COLO829 (cell line): Measurements from ENCODE around the gene COMMD6.
"Not testable (repeated sequence)": the region's sequence is repeated elsewhere in the genome, so short reads cannot be mapped to it uniquely, and the experiment has no call there.

Experiments
- DNase-seq: peaks from one replicate; pipeline ENCODE4 v3.0.0; 2012; ENCODE audit warnings: low spot score

COMMD6 gene

DNA sequence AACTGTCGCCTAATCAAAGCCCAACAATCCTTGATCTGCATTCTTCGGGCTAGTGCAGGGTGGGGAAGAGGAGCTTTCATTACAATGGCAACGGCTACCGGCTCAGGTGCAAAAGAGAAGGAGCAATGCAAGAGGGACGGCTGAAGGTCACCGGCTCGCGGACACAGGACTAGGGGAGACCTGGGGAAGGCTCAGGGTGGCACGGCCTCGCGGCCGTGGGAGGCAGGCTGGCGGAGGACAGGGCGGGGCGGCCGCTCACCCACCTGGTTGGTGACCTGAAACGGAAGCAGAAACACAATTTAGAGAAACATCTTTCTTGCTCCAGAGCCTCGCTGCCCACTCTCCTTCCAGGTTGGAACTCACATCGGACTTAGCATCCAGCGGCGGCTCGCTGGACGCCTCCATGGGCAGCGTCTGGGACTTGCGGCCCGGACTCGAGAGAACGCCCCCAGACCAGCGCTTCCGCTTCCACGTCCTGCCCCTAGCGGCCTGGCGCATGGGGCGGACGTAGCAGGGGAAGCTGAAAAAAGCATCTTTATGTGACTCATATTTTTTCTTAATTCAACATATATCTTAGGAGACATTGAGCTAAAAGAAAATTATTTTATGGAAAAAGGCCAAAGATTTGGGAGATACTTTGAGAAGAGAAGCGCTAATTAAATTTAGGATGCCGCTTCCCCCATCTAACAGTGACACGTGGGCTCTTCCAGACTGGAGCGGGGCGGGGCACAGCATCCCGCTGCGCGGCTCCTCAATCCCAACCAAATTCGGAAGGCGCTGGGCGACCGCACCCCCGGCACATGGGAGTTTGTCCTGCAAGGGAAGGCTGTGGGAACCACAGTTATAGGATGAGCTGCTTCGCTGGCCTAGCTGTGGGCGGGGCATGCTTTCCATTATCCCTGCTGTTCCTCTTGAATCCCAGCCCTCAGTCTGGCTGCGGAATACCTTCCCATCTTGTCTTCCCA, at the start of gene COMMD6:
Gene COMMD6 (minus strand): TSS at position 441 of the 965 bp plus-strand sequence. CDS start 36 bp downstream, at position 405.
- peak; percentile 90 for DNase-seq

DNA sequence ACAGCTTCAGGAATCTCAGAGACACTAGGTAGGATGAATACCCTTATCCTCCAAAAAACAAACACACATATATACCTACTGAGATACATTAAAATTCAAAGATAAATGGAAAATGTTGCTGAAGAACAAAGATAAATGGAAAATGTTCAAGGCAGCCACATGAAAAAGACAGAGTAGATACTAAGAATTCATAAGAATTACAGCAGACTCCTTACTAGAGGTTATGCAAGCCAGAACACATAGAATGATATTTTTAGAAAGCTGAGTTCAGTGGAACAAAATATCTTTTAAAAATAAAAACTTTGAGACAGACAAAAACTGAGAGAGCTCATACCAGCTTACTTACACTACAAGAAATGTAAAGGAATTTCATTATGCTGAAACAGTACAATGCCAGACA, 47.5 kb upstream of the COMMD6 start:
- no peak for DNase-seq

DNA sequence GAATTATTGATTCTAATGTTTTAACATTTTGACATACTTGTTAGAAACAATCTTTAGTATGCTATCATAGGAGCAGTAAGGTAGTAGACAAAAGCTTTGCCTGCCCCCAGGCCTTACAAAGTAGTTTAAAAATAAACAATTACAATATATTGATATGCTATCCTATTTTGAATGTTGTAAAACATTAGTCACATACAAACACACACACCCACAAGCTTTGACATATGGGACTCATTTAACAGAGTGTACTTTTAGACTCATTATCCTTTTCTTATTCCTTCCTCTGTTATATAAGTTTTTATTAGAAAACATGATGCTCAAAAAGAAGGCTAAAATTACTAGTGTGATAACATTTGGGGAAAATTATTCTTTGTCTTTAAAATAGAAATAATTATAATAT, 45.5 kb upstream of the COMMD6 start:
- no peak for DNase-seq

- no peak for DNase-seq
Measured at GRCh38 chr13:75581874-75582640, 44.4 kb upstream of the COMMD6 start.

GRCh38 chr13:75579529-75579928, 41.9 kb upstream of the COMMD6 start:
- no peak for DNase-seq

GRCh38 chr13:75569576-75569975, 31.9 kb upstream of the COMMD6 start:
- DNase-seq: no peak

DNA sequence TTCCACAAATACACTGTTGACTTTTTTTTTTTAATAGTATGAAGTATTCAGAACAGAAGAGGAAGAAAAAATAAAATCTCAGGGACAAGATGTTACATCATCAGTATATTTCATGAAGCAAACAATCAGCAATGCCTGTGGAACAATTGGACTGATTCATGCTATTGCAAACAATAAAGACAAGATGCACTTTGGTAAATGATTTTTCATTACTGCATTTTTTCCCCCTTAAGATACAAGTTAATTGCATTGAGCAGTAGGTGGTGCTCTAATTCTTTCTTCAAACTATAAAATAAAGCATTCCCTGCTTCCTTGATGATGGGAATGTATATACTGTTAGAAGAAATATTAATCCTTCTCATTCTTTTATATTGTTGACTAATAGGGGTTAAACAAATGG, 29.0 kb upstream of the COMMD6 start:
- peak; percentile 8 for DNase-seq

DNA sequence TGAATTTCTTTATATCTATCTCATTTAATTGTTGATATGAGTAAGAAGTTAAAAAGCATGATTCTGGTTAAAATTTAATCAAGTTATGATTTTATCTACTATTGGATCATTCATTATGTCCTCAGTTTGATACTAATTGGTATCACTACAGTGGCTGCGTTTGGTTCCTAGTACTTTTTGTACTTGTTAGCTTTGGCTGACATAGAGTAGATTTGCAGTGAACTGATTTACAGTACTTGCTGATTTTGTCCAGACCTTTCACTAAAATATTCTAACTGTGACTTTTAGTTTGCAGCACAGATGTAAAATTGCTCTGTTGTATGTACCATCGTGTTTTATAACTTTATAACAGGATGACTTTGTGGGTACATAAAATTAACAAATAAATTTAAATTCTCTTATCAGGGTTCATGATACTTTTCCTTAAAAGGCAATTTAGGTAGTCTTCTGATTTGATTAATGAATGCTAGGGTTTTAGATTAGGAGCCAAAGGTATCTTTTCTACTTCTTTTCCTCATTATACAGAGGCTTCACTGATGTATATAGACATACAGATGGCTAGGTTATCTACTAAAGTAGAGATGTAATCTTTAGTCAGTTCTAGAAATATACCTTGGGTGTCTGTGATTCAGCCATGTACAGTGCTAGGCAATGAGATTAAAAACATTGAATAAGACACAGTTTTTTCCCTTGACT, 20.7 kb upstream of the COMMD6 start:
- no peak for DNase-seq

DNA sequence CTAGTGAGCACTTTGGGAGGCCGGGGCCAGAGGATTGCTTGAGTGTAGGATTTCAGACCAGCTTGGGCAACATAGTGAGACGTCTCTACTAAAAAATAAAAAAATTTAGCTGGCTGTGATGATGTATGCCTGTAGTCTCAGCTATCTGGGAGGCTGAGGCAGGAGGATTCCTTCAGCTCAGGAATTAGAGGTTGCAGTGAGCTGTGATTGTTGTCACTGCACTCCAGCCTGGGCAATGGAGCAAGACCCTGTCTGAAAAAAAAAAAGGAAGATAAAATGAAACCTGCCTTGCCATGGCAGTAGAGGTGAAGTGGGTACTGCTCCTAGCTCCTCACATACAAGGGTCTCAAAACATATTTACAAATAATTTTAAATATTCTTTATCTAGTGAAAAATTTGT, 19.3 kb upstream of the COMMD6 start:
- no peak for DNase-seq

DNA sequence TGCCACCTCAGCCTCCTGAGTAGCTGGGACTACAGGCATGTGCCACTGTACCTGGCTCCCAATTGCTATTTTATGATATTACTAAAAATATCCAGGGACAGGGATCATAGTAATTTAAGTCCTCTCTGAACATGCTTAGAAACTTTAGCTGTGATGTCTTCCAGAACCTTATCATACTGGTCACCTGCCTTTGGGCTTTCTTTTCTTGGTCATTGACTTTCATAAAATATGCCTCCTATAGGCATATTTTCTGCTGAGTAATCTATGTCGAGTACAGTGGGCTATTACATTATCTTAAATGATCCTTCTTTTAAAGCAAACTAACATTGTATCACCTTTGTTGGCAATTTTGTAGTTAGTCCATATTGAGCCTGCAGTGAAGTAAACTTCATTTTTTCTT, 18.2 kb upstream of the COMMD6 start:
- no peak for DNase-seq

DNA sequence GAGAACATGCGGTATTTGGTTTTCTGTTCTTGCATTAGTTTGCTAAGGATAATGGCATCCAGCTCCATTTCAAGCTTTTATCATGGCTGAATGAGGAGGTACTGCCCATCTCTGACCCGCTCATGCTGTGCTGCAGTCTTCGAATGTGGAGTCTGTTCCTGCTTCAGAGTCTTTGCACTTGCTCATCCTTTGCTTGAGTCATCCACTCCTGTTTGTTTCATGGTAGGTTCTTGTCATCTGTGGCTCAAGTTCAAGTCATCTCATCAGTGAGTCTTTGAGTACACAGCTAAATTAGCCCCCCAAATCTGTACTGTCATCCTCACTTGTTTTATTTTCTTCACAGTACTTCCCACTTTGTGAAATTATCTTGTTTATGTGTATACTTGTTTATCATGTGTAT, 17.3 kb upstream of the COMMD6 start:
- no peak for DNase-seq

GRCh38 chr13:75554464-75554863, 16.8 kb upstream of the COMMD6 start:
- no peak for DNase-seq

- peak; percentile 61 for DNase-seq
Measured at GRCh38 chr13:75550159-75550567, 12.5 kb upstream of the COMMD6 start.

GRCh38 chr13:75549262-75550158, 11.9 kb upstream of the COMMD6 start, which contains the start of gene UCHL3:
TSS of gene UCHL3 (plus strand) at chr13:75549791. CDS start at chr13:75549821, 30 bp downstream.
- peak; percentile 97 for DNase-seq

- DNase-seq: no peak
Measured at GRCh38 chr13:75547917-75548316, 10.3 kb upstream of the COMMD6 start.

GRCh38 chr13:75545386-75545785, 7.7 kb upstream of the COMMD6 start:
- not testable (repeated sequence) for DNase-seq

DNA sequence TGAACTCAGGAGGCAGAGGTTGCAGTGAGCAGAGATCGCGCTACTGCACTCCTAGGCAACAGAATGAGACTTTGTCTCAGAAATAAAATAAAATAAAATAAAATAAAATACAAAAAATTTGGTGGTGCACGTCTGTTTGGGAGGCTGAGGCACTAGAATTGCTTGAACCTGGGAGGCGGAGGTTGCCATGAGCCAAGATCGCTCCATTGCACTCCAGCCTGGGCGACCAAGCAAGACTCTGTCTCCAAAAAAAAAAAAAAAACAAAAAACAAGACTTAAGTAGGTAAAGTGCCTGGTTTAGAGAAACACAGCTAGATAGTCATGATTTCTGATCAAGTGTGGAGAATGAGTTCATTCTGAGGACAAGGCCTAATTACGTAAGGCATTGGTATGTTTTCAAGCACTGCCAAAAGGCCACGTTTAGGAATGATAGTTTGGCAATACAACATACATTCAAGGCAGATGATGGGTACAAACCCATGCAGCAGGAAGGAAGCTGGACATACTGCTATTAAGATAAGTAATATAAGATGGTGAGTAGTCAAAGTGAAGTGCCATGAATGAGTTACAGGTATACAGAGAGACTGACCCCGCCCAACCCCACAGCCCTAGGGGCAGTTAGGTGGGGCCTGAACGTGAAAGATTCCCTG, 7.2 kb upstream of the COMMD6 start:
- no peak for DNase-seq

DNA sequence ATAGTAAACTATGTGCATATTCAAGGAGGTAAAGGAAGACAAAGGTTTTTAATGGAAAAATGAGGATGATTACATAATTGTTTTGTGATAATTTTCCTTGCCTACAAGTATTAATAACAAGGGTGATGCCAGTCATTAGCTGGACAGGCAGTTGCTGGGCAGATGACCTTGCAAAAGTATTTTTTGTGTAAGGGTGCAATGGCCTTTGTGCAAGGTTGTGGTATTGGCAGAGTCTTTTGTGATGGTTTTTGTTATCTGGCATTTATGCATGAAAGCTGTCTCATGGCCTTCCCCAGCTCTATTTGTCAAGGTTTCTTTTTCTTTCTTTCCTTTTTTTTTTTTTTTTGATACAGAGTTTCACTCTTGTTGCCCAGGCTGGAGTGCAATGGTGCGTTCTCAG, 4.3 kb upstream of the COMMD6 start:
- DNase-seq: no peak

GRCh38 chr13:75541287-75541686, 3.6 kb upstream of the COMMD6 start:
- no peak for DNase-seq

DNA sequence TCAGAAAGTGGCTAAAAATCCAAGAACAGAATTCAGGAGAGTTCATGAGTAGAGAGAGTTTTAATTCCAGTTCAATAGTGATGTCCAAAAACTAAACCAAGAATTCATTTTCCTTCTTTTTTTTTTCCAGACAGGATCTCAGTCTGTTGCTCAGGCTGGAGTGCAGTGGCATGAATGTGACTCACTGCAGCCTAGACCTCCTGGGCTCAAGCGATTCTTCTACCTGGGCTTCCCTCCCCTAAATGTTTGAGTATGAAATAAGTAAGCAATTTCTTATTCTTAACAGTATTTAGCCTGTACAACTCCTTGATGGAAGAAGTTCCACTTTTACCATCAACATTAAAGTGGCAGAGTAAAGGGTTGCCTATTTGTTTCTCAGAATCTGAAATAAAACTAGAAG, 3.8 kb downstream of the COMMD6 start:
- no peak for DNase-seq

- DNase-seq: no peak
Measured at GRCh38 chr13:75530549-75530961, 7.1 kb downstream of the COMMD6 start.
